Sigmoid colon (tissue), 4 donors: Measurements from ENCODE around the gene SLC22A31.

ENCODE experiments used
- CTCF ChIP-seq, 4 experiments: fragments of 450-650 bp in 3 of 4; fragments of 200-600 bp in 1 of 4; IDR thresholded peaks; one replicate each; pipeline ENCODE4 v1.5.1; 2016 to 2019; ENCODE audit warnings: antibody characterized with exemption in 4 of 4, mild to moderate bottlenecking in 3 of 4, moderate library complexity in 2 of 4
- EP300 ChIP-seq, 4 donors: sonication (generic); formaldehyde crosslinking; IDR thresholded peaks; one replicate each; pipeline ENCODE4 v1.6.1; 2017; ENCODE audit warnings: antibody characterized with exemption in 4 of 4
- POLR2A ChIP-seq, 2 donors: fragments of 450-650 bp; IDR thresholded peaks; one replicate each; pipeline ENCODE4 v1.6.1; 2016; ENCODE audit warnings: antibody characterized with exemption in 2 of 2, mild to moderate bottlenecking in 2 of 2, moderate library complexity in 2 of 2

DNA sequence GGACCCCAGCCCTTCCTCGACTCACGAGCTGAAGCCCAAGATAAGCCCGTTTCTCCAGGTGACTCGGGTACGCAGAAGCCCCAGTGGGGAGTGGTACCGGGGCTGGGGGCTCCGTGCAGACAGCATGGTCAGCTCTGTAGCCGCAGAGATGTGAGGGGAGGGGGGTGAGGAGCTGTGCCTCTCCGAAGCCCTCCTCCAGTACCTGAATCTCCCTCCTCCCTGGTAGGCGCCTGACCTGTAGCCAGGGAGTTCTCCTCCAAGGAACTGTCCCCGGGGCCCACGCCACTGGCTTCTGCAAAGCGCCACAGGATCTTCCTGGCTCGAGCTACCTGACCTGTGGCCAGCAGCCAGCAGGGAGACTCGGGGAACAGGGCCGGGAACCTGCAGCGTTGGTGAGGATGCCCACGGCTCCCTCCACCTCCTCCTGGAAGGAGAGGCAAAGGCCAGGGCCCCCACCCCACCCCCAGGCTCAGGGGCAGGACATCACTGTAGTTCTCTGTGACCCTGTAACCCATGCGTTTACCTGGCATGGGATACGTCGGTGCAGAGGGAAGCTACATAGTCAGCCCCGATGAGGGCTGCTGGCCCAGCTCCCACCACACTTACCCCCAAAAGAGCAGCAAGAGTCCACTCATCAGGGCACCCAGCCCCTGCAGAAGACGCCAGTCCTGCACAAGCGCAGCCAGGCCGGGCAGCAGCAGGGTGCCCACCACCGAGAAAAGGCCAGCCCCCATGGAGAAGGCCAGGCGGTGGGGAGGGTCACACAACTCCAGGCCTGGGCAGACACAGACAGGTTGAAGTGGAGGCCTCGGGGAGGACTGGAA is 1.7 kb downstream of the SLC22A31 start:
- no peak for TF ChIP-seq CTCF (IDR thresholded peaks at IDR 0.05)
- no peak for TF ChIP-seq EP300 (IDR thresholded peaks at IDR 0.05)
- TF ChIP-seq POLR2A (IDR thresholded peaks at IDR 0.05): no peak
